H9 (cell line): ENCODE data around the gene TPX2. TPM values are rescaled to one million over a fixed set of nuclear protein-coding genes. Genes with fewer than 3 reads are reported as not detected.
A peak's percentile ranks its signal among the peaks of the same experiment; 100 is the strongest.

Experiments
- DNase-seq: peaks from one replicate; pipeline ENCODE4 v3.0.0-alpha.2; 2017
- H2AFZ ChIP-seq: one replicate; pipeline ENCODE4 v1.6.1; 2013; ENCODE audit warnings: mild to moderate bottlenecking, low read length, control low read depth, moderate library complexity
- H2AK5ac ChIP-seq: 2 replicates; pipeline ENCODE4 v1.6.1; 2013; ENCODE audit warnings: low read length, control low read depth, mixed read lengths; ENCODE audit not compliant: insufficient read length
- H2BK120ac ChIP-seq: one replicate; pipeline ENCODE4 v1.6.1; 2013; ENCODE audit warnings: low read depth, mild to moderate bottlenecking, low read length, control low read depth, inconsistent platforms; ENCODE audit not compliant: poor library complexity, severe bottlenecking
- H2BK12ac ChIP-seq: 2 replicates; pipeline ENCODE4 v1.6.1; 2013; ENCODE audit warnings: low read length, control low read depth, mixed read lengths, low read depth; ENCODE audit not compliant: insufficient read length
- H2BK15ac ChIP-seq: 2 replicates; pipeline ENCODE4 v1.6.1; 2013; ENCODE audit warnings: low read depth, low read length, control low read depth
- H2BK20ac ChIP-seq: one replicate; pipeline ENCODE4 v1.6.1; 2013; ENCODE audit warnings: low read depth, mild to moderate bottlenecking, low read length, control low read depth, inconsistent platforms; ENCODE audit not compliant: poor library complexity, severe bottlenecking
- H2BK5ac ChIP-seq: 2 replicates; pipeline ENCODE4 v1.6.1; 2013; ENCODE audit warnings: low read length, control low read depth, mixed read lengths; ENCODE audit not compliant: insufficient read length
- H3K14ac ChIP-seq: 2 replicates; pipeline ENCODE4 v1.6.1; 2013; ENCODE audit warnings: low read length, control low read depth; ENCODE audit not compliant: insufficient read depth
- H3K18ac ChIP-seq: 2 replicates; pipeline ENCODE4 v1.6.1; 2013; ENCODE audit warnings: low read depth, mild to moderate bottlenecking, mixed read lengths, low read length, control low read depth; ENCODE audit not compliant: insufficient read length
- H3K23ac ChIP-seq: 2 replicates; pipeline ENCODE4 v1.6.1; 2013; ENCODE audit warnings: low read length, control low read depth, mixed read lengths, low read depth; ENCODE audit not compliant: insufficient read length
- H3K23me2 ChIP-seq: 2 replicates; pipeline ENCODE4 v1.6.1; 2013; ENCODE audit warnings: low read depth, mild to moderate bottlenecking, mixed read lengths, low read length, control low read depth; ENCODE audit not compliant: insufficient read length, poor library complexity, severe bottlenecking
- H3K27ac ChIP-seq: 2 replicates; pipeline ENCODE4 v1.5.1; 2013; ENCODE audit warnings: low read length, control low read depth, mixed read lengths, low read depth; ENCODE audit not compliant: insufficient read length
- H3K27me3 ChIP-seq: 2 replicates; pipeline ENCODE4 v1.6.1; 2013; ENCODE audit warnings: low read length, control low read depth, inconsistent platforms; ENCODE audit not compliant: insufficient read depth
- H3K4ac ChIP-seq: 2 replicates; pipeline ENCODE4 v1.6.1; 2013; ENCODE audit warnings: low read depth, mild to moderate bottlenecking, control low read depth, inconsistent platforms, low read length, moderate library complexity
- H3K4me1 ChIP-seq: 2 replicates; pipeline ENCODE4 v1.6.1; 2013; ENCODE audit warnings: low read length, control low read depth, inconsistent platforms; ENCODE audit not compliant: insufficient read depth
- H3K4me2 ChIP-seq: 2 replicates; pipeline ENCODE4 v1.6.1; 2013; ENCODE audit warnings: low read length, control low read depth, mixed read lengths; ENCODE audit not compliant: insufficient read length, insufficient read depth
- H3K56ac ChIP-seq: 2 replicates; pipeline ENCODE4 v1.6.1; 2013; ENCODE audit warnings: low read depth, mild to moderate bottlenecking, mixed read lengths, low read length, control low read depth; ENCODE audit not compliant: insufficient read length
- H3K79me1 ChIP-seq: 2 replicates; pipeline ENCODE4 v1.6.1; 2013; ENCODE audit warnings: low read depth, mild to moderate bottlenecking, moderate library complexity, low read length, control low read depth, inconsistent platforms; ENCODE audit not compliant: insufficient read depth, poor library complexity, severe bottlenecking
- H3K79me2 ChIP-seq: 2 replicates; pipeline ENCODE4 v1.6.1; 2013; ENCODE audit warnings: low read length, control low read depth, inconsistent platforms; ENCODE audit not compliant: insufficient read depth
- H3K9ac ChIP-seq: 2 replicates; pipeline ENCODE4 v1.6.1; 2013; ENCODE audit warnings: low read length, control low read depth, mixed read lengths; ENCODE audit not compliant: insufficient read length; ENCODE audit errors: extremely low read depth
- H3K9me3 ChIP-seq: one replicate; pipeline ENCODE4 v1.6.1; 2013; ENCODE audit warnings: low read depth, low read length, inconsistent platforms; ENCODE audit not compliant: control insufficient read depth
- H3T11ph ChIP-seq: one replicate; pipeline ENCODE4 v1.6.1; 2013; ENCODE audit warnings: mild to moderate bottlenecking, low read length, control low read depth, inconsistent platforms
- H4K20me1 ChIP-seq: one replicate; pipeline ENCODE4 v1.6.1; 2013; ENCODE audit not compliant: control insufficient read depth, insufficient read length, insufficient read depth
- H4K5ac ChIP-seq: 2 replicates; pipeline ENCODE4 v1.6.1; 2013; ENCODE audit warnings: low read depth, mild to moderate bottlenecking, mixed read lengths, low read length, control low read depth; ENCODE audit not compliant: insufficient read length
- H4K8ac ChIP-seq: replicated peaks from 2 replicates; pipeline ENCODE4 v1.6.1; 2013; ENCODE audit warnings: low read length, control low read depth, mixed read lengths, low read depth; ENCODE audit not compliant: insufficient read length
- H4K91ac ChIP-seq: 2 replicates; pipeline ENCODE4 v1.6.1; 2013; ENCODE audit warnings: low read depth, mild to moderate bottlenecking, moderate library complexity, mixed read lengths, low read length, control low read depth; ENCODE audit not compliant: insufficient read length
- H3K27ac Mint-ChIP-seq, 3 experiments: 2 replicates in 2 of 3; 3 replicates in 1 of 3; pipeline ENCODE4 v1.8.0; 2020 to 2021; ENCODE audit warnings: mixed read lengths in 3 of 3, mild to moderate bottlenecking in 1 of 3, moderate library complexity in 1 of 3
- H3K27me3 Mint-ChIP-seq: 2 replicates; pipeline ENCODE4 v1.8.0; 2021; ENCODE audit warnings: low read depth, mild to moderate bottlenecking, moderate library complexity, mixed read lengths
- H3K36me3 Mint-ChIP-seq, 3 experiments: 2 replicates in 2 of 3; 3 replicates in 1 of 3; pipeline ENCODE4 v1.8.0; 2020 to 2021; ENCODE audit warnings: low read depth in 3 of 3, mixed read lengths in 3 of 3; ENCODE audit not compliant: insufficient read depth in 1 of 3
- H3K4me1 Mint-ChIP-seq, 2 experiments: 2 replicates each; pipeline ENCODE4 v1.8.0; 2020; ENCODE audit warnings: mixed read lengths in 2 of 2
- H3K4me3 Mint-ChIP-seq, 2 experiments: 2 replicates in 1 of 2; 3 replicates in 1 of 2; pipeline ENCODE4 v1.8.0; 2020 to 2021; ENCODE audit warnings: mild to moderate bottlenecking in 2 of 2, mixed read lengths in 2 of 2, moderate library complexity in 1 of 2
- H3K9me3 Mint-ChIP-seq, 2 experiments: 2 replicates in 1 of 2; 3 replicates in 1 of 2; pipeline ENCODE4 v1.8.0; 2020; ENCODE audit warnings: mild to moderate bottlenecking in 2 of 2, mixed read lengths in 2 of 2, moderate library complexity in 1 of 2
- CTCF ChIP-seq: fragments of 200-600 bp; sonication (generic); conservative IDR thresholded peaks from 3 replicates; pipeline ENCODE4 v1.8.0; 2021; ENCODE audit warnings: antibody characterized with exemption, mild to moderate bottlenecking
- WGBS: extraction: QIAGEN DNeasy Blood & Tissue Kit; methylation state at CpG from one replicate; pipeline ENCODE4 v1.1.7; 2013; ENCODE audit warnings: missing lambda C conversion rate, low lambda C conversion rate, mixed read lengths; ENCODE audit not compliant: insufficient read length; ENCODE audit errors: extremely low coverage; 5-methylcytosine and 5-hydroxymethylcytosine counted together
- total RNA-seq: library from RNA; stranded (reverse); gene quantifications from 2 replicates; pipeline ENCODE4 v1.2.1, GENCODE V29; 2021

TPX2 gene
- total RNA-seq, 1 experiment from 2014 or later, result 161 TPM

DNA sequence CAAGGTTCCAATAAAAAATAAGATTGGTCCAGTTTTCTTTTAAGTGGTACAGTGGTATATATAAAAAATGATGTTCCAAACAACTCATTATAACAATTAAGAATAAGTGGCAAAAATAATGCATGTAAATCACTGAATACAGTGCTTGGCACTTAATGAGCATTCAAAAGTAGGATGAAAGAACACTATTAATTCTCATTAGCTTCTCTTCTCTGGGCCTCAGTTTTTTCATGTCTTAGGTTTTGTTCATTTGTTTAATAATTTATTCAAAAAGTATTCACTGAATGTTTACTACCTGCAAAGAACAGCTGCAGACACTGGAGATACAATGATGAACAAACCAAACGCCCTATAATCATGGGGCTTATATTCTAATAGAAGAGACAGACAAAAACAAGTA is 37.5 kb upstream of the TPX2 start:
- no peak overlapping the region for H2BK120ac ChIP-seq
- no peak overlapping the region for H2AK5ac ChIP-seq
- no peak overlapping the region for H4K8ac ChIP-seq
- no peak overlapping the region for H3K14ac ChIP-seq
- no peaks in the 10 kb centered on the region for H3K27me3 ChIP-seq
- H3K9me3 Mint-ChIP-seq, result no peaks in the 10 kb centered on the region
- no peak overlapping the region for H3K56ac ChIP-seq
- 0 out of 2 replicates have a peak, but pooled peaks cover 2% of the 10 kb centered on the region for H3K79me2 ChIP-seq
- no peaks in the 10 kb centered on the region for H4K20me1 ChIP-seq
- no peak overlapping the region for H3K9ac ChIP-seq
- no peak overlapping the region for H3T11ph ChIP-seq
- H3K4me1 Mint-ChIP-seq, result peaks cover 30 to 32% of the 10 kb centered on the region in 2 experiments
- H3K4me3 Mint-ChIP-seq, result no peak overlapping the region
- H3K4ac ChIP-seq, result no peak overlapping the region
- no peak for TF ChIP-seq CTCF
- H2BK12ac ChIP-seq, result no peak overlapping the region
- no peak overlapping the region for H4K91ac ChIP-seq
- WGBS, result no CpG with 5 or more reads among the region's 1 CpG
- peak overlapping the region in 2 of 3 experiments; percentile 25 to 71; a peak in 3 of 7 replicates for H3K27ac Mint-ChIP-seq
- no peak overlapping the region for H4K5ac ChIP-seq
- H2BK15ac ChIP-seq, result no peak overlapping the region
- peaks cover 4 to 49% (median 22%) of the 10 kb centered on the region in 3 experiments; a peak in 6 of 7 replicates for H3K36me3 Mint-ChIP-seq
- H3K27me3 Mint-ChIP-seq, result no peaks in the 10 kb centered on the region
- no peak overlapping the region for H3K27ac ChIP-seq
- no peak overlapping the region for H2BK20ac ChIP-seq
- H3K18ac ChIP-seq, result no peak overlapping the region
- no peak overlapping the region for H3K4me2 ChIP-seq
- no peaks in the 10 kb centered on the region for H3K9me3 ChIP-seq
- no peaks in the 10 kb centered on the region for H3K4me1 ChIP-seq
- no peak overlapping the region for H2BK5ac ChIP-seq
- H3K23ac ChIP-seq, result no peak overlapping the region
- H3K23me2 ChIP-seq, result no peaks in the 10 kb centered on the region
- no peak overlapping the region for H2AFZ ChIP-seq
- no peaks in the 10 kb centered on the region for H3K79me1 ChIP-seq
- DNase-seq, result no peak
